ENCODE measurements around the gene ELMO2.
"Not testable (repeated sequence)": the region's sequence is repeated elsewhere in the genome, so short reads cannot be mapped to it uniquely, and the experiment has no call there.

Gene ELMO2

GRCh38 chr20:46401478-46401860 is 4.9 kb downstream of the ELMO2 start:
- no peak for DNase-seq

- DNase-seq: no peak
Observed at GRCh38 chr20:46400828-46401477, 5.5 kb downstream of the ELMO2 start.

GRCh38 chr20:46400253-46400652 is 6.2 kb downstream of the ELMO2 start:
- no peak for DNase-seq

GRCh38 chr20:46399401-46399800 is 7.0 kb downstream of the ELMO2 start:
- no peak for DNase-seq

- DNase-seq: no peak
Observed at GRCh38 chr20:46398963-46399362, 7.5 kb downstream of the ELMO2 start.

- no peak for DNase-seq
Observed at GRCh38 chr20:46396052-46396740, 10.2 kb downstream of the ELMO2 start.

GRCh38 chr20:46394872-46395760 is 11.3 kb downstream of the ELMO2 start:
- no peak for DNase-seq

- DNase-seq: no peak
Observed at GRCh38 chr20:46393967-46394366, 12.4 kb downstream of the ELMO2 start.

GRCh38 chr20:46388937-46389336 is 17.5 kb downstream of the ELMO2 start:
- DNase-seq: no peak

GRCh38 chr20:46388201-46388836 is 18.1 kb downstream of the ELMO2 start:
- DNase-seq: no peak

- DNase-seq: not testable (repeated sequence)
Observed at GRCh38 chr20:46387054-46387453, 19.4 kb downstream of the ELMO2 start.

GRCh38 chr20:46378412-46379009 is 27.9 kb downstream of the ELMO2 start:
- no peak for DNase-seq

- DNase-seq: no peak
Observed at GRCh38 chr20:46377518-46377917, 28.9 kb downstream of the ELMO2 start.

GRCh38 chr20:46376196-46376785 is 30.1 kb downstream of the ELMO2 start:
- DNase-seq: no peak

- DNase-seq: no peak
Observed at GRCh38 chr20:46375771-46376170, 30.6 kb downstream of the ELMO2 start.

GRCh38 chr20:46374383-46374782 is 32.0 kb downstream of the ELMO2 start:
- no peak for DNase-seq

- no peak for DNase-seq
Observed at GRCh38 chr20:46371656-46372055, 34.8 kb downstream of the ELMO2 start.

- DNase-seq: no peak
Observed at GRCh38 chr20:46368902-46369268, 37.5 kb downstream of the ELMO2 start.

- no peak for DNase-seq
Observed at GRCh38 chr20:46367967-46368901, 38.2 kb downstream of the ELMO2 start.

- no peak for DNase-seq
Observed at GRCh38 chr20:46367234-46367633, 39.2 kb downstream of the ELMO2 start.

GRCh38 chr20:46366826-46367225 is 39.6 kb downstream of the ELMO2 start:
- DNase-seq: no peak

Measured in 8988T (cell line).